H1 (cell line): ENCODE results near the gene PIK3R3. TPM values are rescaled to one million over a fixed set of nuclear protein-coding genes. Genes with fewer than 3 reads are reported as not detected.

Experiments used
- CHD1 ChIP-seq: IDR thresholded peaks from 2 replicates; pipeline ENCODE4 v1.6.1; 2012; ENCODE audit warnings: low read depth, low read length, improper control_type of control experiment
- SRF ChIP-seq: IDR thresholded peaks from 2 replicates; pipeline ENCODE4 v1.6.1; 2011; ENCODE audit warnings: mild to moderate bottlenecking, low read depth, low read length, moderate library complexity
- ZNF274 ChIP-seq: IDR thresholded peaks from 2 replicates; pipeline ENCODE4 v1.7.0; 2012; ENCODE audit warnings: low read length, borderline replicate concordance; ENCODE audit errors: extremely low read depth
- polyA plus RNA-seq, 7 experiments: library from polyadenylated mRNA; depleted of rRNA in 3 of 7; stranded (reverse) in 5 of 7; unstranded in 2 of 7; fragments of >200 nt in 5 of 7; fragments of 200-250 nt in 2 of 7; gene quantifications; 1 replicate in 5 of 7; 2 replicates in 1 of 7; 4 replicates in 1 of 7; pipeline versions ENCODE4 v1.2.1 to v1.2.3, GENCODE V29; 2011 to 2013; ENCODE audit warnings: missing spikeins in 2 of 7, mixed read lengths in 2 of 7
- total RNA-seq: library from RNA; stranded (reverse); fragmentation: NEBNext Ultra II Directional; extraction: Animal tissue kit (Norgen Biotek cat#: 25700); gene quantifications from 2 replicates; pipeline ENCODE4 v1.2.1, GENCODE V29; 2021

The PIK3R3 gene
- total and polyA plus RNA-seq, 2 of the 8 experiments (the other 6 are each of a cell fraction or from before 2014, with no cell fraction given), result 5.3 to 13.6 TPM

- TF ChIP-seq ZNF274 (no peak), SRF (no peak), CHD1 (no peak)
- TF ChIP-seq, all 59 proteins: peak for 0
Measured at GRCh38 chr1:46150085-46150484, 17.7 kb upstream of the PIK3R3 start (continued).
